MCF 10A (cell line): ENCODE data around the gene TRRAP. TPM values are rescaled to one million over a fixed set of nuclear protein-coding genes. Genes with fewer than 3 reads are reported as not detected.

Experiments
- BruUV-seq: library from RNA; stranded (reverse); fragments of 400-500 nt; replicated peaks from 2 replicates; lab custom pipeline; 2021; lab: Mats Ljungman, UMichigan
- CTCF ChIA-PET: fragments of 300-600 bp; sonication (Branson Sonifier 250); formaldehyde crosslinking; extraction: SDS; loops from one replicate; lab custom pipeline; 2021; ENCODE audit warnings: antibody characterized with exemption, inconsistent platforms; lab: Yijun Ruan, JAX
- POLR2A ChIA-PET: fragments of 300-600, 350-650 bp; sonication (Branson Sonifier 250); formaldehyde crosslinking; extraction: SDS; loops from one replicate; lab custom pipeline; 2020; ENCODE audit warnings: antibody characterized with exemption, inconsistent platforms; lab: Yijun Ruan, JAX
- DNase-seq: peaks from one replicate; pipeline ENCODE4 v3.0.0-alpha.2; 2018; ENCODE audit not compliant: unreplicated experiment
- H3K27ac Mint-ChIP-seq: one replicate; pipeline ENCODE4 v1.8.0; 2022; ENCODE audit warnings: mild to moderate bottlenecking, low read depth, mixed read lengths; ENCODE audit not compliant: unreplicated experiment
- H3K27me3 Mint-ChIP-seq: one replicate; pipeline ENCODE4 v1.8.0; 2022; ENCODE audit warnings: mixed read lengths; ENCODE audit not compliant: insufficient read depth, unreplicated experiment
- H3K36me3 Mint-ChIP-seq: one replicate; pipeline ENCODE4 v1.8.0; 2022; ENCODE audit warnings: mild to moderate bottlenecking, moderate library complexity, mixed read lengths; ENCODE audit not compliant: insufficient read depth, unreplicated experiment
- H3K4me1 Mint-ChIP-seq: one replicate; pipeline ENCODE4 v1.8.0; 2022; ENCODE audit warnings: mixed read lengths; ENCODE audit not compliant: insufficient read depth, unreplicated experiment
- H3K4me3 Mint-ChIP-seq: one replicate; pipeline ENCODE4 v1.8.0; 2022; ENCODE audit warnings: mild to moderate bottlenecking, moderate library complexity, mixed read lengths; ENCODE audit not compliant: unreplicated experiment
- H3K9me3 Mint-ChIP-seq: one replicate; pipeline ENCODE4 v1.8.0; 2022; ENCODE audit warnings: mixed read lengths; ENCODE audit not compliant: unreplicated experiment
- intact Hi-C: fragments of 100-400 bp; cut with micrococcal nuclease; formaldehyde crosslinking; loops from 2 replicates; pipeline ENCODE4 v1.14.1; 2022
- total RNA-seq: library from RNA; stranded (reverse); gene quantifications from 2 replicates; pipeline ENCODE4 v1.2.3, GENCODE V29; 2022
- TF ChIP-seq, protein P1 (sequence below): fragments of 200-600 bp; IDR thresholded peaks from one replicate; pipeline ENCODE4 v1.8.0; 2022; ENCODE audit warnings: antibody characterized with exemption, mild to moderate bottlenecking; ENCODE audit not compliant: unreplicated experiment

The TRRAP gene
- total RNA-seq, 1 experiment from 2014 or later = 30.4 TPM

DNA sequence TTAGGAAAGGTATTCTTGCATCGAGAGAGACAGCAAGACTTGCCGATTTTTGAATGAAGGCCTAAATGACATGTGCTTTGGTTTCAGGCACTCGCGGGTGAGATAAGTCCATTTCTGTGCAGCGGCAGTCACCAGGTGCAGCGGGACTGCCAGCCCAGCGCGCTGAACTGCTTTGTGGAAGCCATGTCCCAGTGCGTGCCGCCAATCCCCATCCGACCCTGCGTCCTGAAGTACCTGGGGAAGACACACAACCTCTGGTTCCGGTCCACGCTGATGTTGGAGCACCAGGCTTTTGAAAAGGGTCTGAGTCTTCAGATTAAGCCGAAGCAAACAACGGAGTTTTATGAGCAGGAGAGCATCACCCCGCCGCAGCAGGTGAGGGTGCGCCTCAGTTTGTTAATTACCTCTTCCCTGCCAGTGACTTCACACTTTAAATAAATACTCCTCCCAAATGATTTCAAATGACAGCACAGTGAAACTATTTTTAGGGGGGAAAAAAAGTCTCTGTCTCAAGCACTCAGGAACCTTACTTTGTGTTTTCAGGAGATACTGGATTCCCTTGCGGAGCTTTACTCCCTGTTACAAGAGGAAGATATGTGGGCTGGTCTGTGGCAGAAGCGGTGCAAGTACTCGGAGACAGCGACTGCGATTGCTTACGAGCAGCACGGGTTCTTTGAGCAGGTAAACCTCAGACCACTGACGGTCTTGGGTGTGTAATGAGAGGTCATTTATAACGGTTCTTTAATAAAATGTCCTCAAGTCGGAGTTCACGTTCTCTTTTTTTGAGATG lies 98.3 kb downstream of the TRRAP start:
- intact Hi-C loops = no loop called here
- Mint-ChIP-seq H3K9me3 (no peaks in the 10 kb centered on the region), H3K27ac (no peak overlapping the region), H3K4me1 (no peaks in the 10 kb centered on the region), H3K36me3 (peaks cover 96% of the 10 kb centered on the region), H3K4me3 (no peak overlapping the region), H3K27me3 (no peaks in the 10 kb centered on the region)
- ChIA-PET POLR2A (no interaction called here), CTCF (no interaction called here)
- BruUV-seq = no TSS peak
- DNase-seq = no peak
- TF ChIP-seq, protein P1, sequence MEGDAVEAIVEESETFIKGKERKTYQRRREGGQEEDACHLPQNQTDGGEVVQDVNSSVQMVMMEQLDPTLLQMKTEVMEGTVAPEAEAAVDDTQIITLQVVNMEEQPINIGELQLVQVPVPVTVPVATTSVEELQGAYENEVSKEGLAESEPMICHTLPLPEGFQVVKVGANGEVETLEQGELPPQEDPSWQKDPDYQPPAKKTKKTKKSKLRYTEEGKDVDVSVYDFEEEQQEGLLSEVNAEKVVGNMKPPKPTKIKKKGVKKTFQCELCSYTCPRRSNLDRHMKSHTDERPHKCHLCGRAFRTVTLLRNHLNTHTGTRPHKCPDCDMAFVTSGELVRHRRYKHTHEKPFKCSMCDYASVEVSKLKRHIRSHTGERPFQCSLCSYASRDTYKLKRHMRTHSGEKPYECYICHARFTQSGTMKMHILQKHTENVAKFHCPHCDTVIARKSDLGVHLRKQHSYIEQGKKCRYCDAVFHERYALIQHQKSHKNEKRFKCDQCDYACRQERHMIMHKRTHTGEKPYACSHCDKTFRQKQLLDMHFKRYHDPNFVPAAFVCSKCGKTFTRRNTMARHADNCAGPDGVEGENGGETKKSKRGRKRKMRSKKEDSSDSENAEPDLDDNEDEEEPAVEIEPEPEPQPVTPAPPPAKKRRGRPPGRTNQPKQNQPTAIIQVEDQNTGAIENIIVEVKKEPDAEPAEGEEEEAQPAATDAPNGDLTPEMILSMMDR = no peak

DNA sequence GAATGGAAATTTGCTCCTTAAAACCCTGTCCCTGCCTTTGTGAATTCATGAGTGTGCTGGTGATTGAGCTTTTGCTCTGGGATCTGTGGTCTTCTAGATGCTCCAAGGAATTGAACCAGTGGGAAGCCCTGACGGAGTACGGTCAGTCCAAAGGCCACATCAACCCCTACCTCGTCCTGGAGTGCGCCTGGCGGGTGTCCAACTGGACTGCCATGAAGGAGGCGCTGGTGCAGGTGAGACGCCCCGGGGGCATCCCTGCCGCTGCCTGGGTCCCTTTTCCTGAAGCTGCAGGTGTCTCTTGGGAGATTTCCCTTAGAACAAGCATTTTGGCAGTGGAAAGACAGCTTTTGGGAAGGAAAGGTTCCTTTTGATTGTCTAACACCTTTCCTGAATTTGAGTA lies 100.3 kb downstream of the TRRAP start:
- ChIA-PET CTCF (interaction anchor here (0.6 to 1.1 kb wide), 3 partner anchors 97 to 362 kb away, joined by 3 to 7 read pairs (median 3); no protein-coding TSS in a partner anchor), POLR2A (interaction anchor here (1.0 kb wide), 1 partner anchor 38 kb away, joined by 3 read pairs; no protein-coding TSS in a partner anchor)
- no TSS peak for BruUV-seq
- TF ChIP-seq, protein P1 = no peak
- DNase-seq = no peak
- Mint-ChIP-seq H3K36me3 (peaks cover 96% of the 10 kb centered on the region), H3K9me3 (no peaks in the 10 kb centered on the region), H3K27ac (no peak overlapping the region), H3K4me3 (no peak overlapping the region), H3K4me1 (no peaks in the 10 kb centered on the region), H3K27me3 (no peaks in the 10 kb centered on the region)
- intact Hi-C loops = no loop called here

DNA sequence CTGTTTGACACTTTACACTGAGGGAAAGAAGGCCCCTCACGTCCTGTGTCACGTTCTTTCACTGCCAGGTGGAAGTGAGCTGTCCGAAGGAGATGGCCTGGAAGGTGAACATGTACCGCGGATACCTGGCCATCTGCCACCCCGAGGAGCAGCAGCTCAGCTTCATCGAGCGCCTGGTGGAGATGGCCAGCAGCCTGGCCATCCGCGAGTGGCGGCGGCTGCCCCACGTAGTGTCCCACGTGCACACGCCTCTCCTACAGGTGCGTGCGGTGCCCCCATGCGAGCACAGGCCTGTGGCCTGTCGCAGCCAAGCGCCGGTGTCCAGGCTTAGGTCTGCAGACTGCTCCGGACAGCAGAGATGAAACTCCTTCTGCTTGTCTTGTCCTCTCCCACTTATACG lies 103.4 kb downstream of the TRRAP start:
- intact Hi-C loops = no loop called here
- POLR2A ChIA-PET = no interaction called here
- no TSS peak for BruUV-seq
- CTCF ChIA-PET = no interaction called here
- H3K27ac Mint-ChIP-seq = no peak overlapping the region
- peaks cover 99% of the 10 kb centered on the region for H3K36me3 Mint-ChIP-seq
- TF ChIP-seq, protein P1 = no peak
- no peaks in the 10 kb centered on the region for H3K4me1 Mint-ChIP-seq
- peaks cover 7% of the 10 kb centered on the region for H3K9me3 Mint-ChIP-seq
- no peaks in the 10 kb centered on the region for H3K27me3 Mint-ChIP-seq
- no peak overlapping the region for H3K4me3 Mint-ChIP-seq
- DNase-seq = no peak

DNA sequence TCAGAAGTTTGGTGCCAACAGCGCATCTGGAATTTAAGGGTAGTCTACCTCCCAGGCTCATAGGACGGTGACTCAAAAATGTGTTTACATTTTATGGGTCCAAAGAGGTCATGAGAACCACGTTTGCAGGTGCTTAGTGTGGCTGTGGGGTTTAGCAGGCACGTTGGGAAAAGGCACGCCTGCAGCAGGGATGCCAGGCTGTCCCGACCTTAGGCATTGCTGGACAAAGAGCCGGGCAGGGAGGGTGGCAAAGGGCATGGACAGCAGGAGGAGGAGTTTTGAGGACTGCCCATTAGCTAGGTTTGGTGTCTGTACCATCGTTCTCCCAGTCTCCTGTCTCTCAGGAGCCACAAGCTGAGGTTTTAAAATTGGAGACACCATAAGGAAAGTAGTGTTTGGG lies 104.4 kb downstream of the TRRAP start:
- peaks cover 99% of the 10 kb centered on the region for H3K36me3 Mint-ChIP-seq
- no peaks in the 10 kb centered on the region for H3K4me1 Mint-ChIP-seq
- TF ChIP-seq, protein P1 = no peak
- ChIA-PET CTCF (no interaction called here), POLR2A (no interaction called here)
- peaks cover 7% of the 10 kb centered on the region for H3K9me3 Mint-ChIP-seq
- H3K27ac Mint-ChIP-seq = no peak overlapping the region
- no peak overlapping the region for H3K4me3 Mint-ChIP-seq
- intact Hi-C loops = no loop called here
- H3K27me3 Mint-ChIP-seq = no peaks in the 10 kb centered on the region
- DNase-seq = no peak
- BruUV-seq = no TSS peak
